ENCODE results near the gene PCDH17. TPM values are rescaled to one million over a fixed set of nuclear protein-coding genes. Genes with fewer than 3 reads are reported as not detected.

PCDH17 gene
- total and polyA plus RNA-seq, 10 of the 15 experiments (the other 5 are each of a cell fraction or from before 2014, with no cell fraction given): under 0.01 to 0.58 (median 0.07) TPM; not detected in 6

- intact Hi-C loops (cut with micrococcal nuclease; ENCODE audit: unreplicated experiment) (no loop called here), in situ Hi-C loops (cut with MboI) (no loop called here)
- Histone ChIP-seq H3K4me2 (ENCODE audit: control insufficient read depth, insufficient read depth) (no peak overlapping the region), H4K20me1 (ENCODE audit: control insufficient read depth, insufficient read depth) (no peaks in the 10 kb centered on the region), H3K4me1 (ENCODE audit: control insufficient read depth, insufficient read depth, low read length) (no peaks in the 10 kb centered on the region), H2AFZ (ENCODE audit: control insufficient read depth, low read depth, low read length) (no peak overlapping the region), H3K27ac (ENCODE audit: control insufficient read depth, insufficient read depth) (no peak overlapping the region), H3K79me2 (ENCODE audit: control insufficient read depth, insufficient read depth, low read length) (no peaks in the 10 kb centered on the region), H3K36me3 (ENCODE audit: control insufficient read depth in 2 of 2, insufficient read depth in 2 of 2, low read length in 1 of 2) (no peaks in the 10 kb centered on the region), H3K4me3 (no peak overlapping the region), H3K9ac (ENCODE audit: control insufficient read depth, insufficient read depth, low read length) (no peak overlapping the region), H3K9me3 (replicated peaks; ENCODE audit: control insufficient read depth, insufficient read depth, low read length) (no peaks in the 10 kb centered on the region), H3K27me3 (replicated peaks in 1 of 2; ENCODE audit: control insufficient read depth in 2 of 2, insufficient read depth in 2 of 2, low read length in 1 of 2) (no peaks in the 10 kb centered on the region)
- TF ChIP-seq BMI1 (IDR thresholded peaks at IDR 0.05; ENCODE audit: borderline replicate concordance): no peak
- TF ChIP-seq, protein P1, sequence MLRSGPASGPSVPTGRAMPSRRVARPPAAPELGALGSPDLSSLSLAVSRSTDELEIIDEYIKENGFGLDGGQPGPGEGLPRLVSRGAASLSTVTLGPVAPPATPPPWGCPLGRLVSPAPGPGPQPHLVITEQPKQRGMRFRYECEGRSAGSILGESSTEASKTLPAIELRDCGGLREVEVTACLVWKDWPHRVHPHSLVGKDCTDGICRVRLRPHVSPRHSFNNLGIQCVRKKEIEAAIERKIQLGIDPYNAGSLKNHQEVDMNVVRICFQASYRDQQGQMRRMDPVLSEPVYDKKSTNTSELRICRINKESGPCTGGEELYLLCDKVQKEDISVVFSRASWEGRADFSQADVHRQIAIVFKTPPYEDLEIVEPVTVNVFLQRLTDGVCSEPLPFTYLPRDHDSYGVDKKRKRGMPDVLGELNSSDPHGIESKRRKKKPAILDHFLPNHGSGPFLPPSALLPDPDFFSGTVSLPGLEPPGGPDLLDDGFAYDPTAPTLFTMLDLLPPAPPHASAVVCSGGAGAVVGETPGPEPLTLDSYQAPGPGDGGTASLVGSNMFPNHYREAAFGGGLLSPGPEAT (IDR thresholded peaks at IDR 0.05; ENCODE audit: low read depth): no peak
- no peak for TF ChIP-seq KLF5 (IDR thresholded peaks at IDR 0.05; ENCODE audit: partially characterized antibody)
- no peak for TF ChIP-seq SIX5 (IDR thresholded peaks at IDR 0.05; ENCODE audit: low read depth, low read length, severe bottlenecking)
- TF ChIP-seq EGR1 (IDR thresholded peaks at IDR 0.05; ENCODE audit: borderline replicate concordance in 1 of 2, low read depth in 2 of 2, low read length in 2 of 2): no peak
- TF ChIP-seq TCF7 (IDR thresholded peaks at IDR 0.05; ENCODE audit: borderline replicate concordance): no peak
- TF ChIP-seq, protein P2, sequence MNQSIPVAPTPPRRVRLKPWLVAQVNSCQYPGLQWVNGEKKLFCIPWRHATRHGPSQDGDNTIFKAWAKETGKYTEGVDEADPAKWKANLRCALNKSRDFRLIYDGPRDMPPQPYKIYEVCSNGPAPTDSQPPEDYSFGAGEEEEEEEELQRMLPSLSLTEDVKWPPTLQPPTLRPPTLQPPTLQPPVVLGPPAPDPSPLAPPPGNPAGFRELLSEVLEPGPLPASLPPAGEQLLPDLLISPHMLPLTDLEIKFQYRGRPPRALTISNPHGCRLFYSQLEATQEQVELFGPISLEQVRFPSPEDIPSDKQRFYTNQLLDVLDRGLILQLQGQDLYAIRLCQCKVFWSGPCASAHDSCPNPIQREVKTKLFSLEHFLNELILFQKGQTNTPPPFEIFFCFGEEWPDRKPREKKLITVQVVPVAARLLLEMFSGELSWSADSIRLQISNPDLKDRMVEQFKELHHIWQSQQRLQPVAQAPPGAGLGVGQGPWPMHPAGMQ (IDR thresholded peaks at IDR 0.05; ENCODE audit: borderline replicate concordance): no peak
- TF ChIP-seq CREB1 (IDR thresholded peaks at IDR 0.05; ENCODE audit: low read depth): no peak
- no peak for TF ChIP-seq ZNF622 (IDR thresholded peaks at IDR 0.05)
- TF ChIP-seq ZNF384 (IDR thresholded peaks at IDR 0.05; ENCODE audit: borderline replicate concordance, low read depth, low read length): no peak
- TF ChIP-seq CHD4 (IDR thresholded peaks at IDR 0.05): no peak
- no peak for TF ChIP-seq ZNF592 (IDR thresholded peaks at IDR 0.05)
- FAIRE-seq: no peak
- no TSS peak for BruUV-seq (replicated peaks)
- ChIA-PET POLR2A (no interaction called here), RAD21 (ENCODE audit: unreplicated experiment) (no interaction called here), SMC1A (ENCODE audit: uncharacterized antibody, unreplicated experiment) (interaction anchor here (0.8 kb wide), 1 partner anchor 11 kb away, joined by 3 read pairs; no protein-coding TSS in a partner anchor), CTCF (interaction anchor here (1.1 kb wide), 1 partner anchor 18 kb away, joined by 3 read pairs; no protein-coding TSS in a partner anchor)
- ATAC-seq: no peak
- DNase-seq (ENCODE audit: low read depth, low spot score): no peak
- 25% methylated on average over 4 of the region's 4 CpGs for WGBS (ENCODE audit: insufficient coverage, insufficient replicate concordance, low lambda C conversion rate, missing lambda C conversion rate)
These were observed 33.9 kb downstream of the PCDH17 start for GRCh38 chr13:57665481-57665880.

Measured in GM12878 (cell line).